ENCODE data around the gene AKTIP.

DNA sequence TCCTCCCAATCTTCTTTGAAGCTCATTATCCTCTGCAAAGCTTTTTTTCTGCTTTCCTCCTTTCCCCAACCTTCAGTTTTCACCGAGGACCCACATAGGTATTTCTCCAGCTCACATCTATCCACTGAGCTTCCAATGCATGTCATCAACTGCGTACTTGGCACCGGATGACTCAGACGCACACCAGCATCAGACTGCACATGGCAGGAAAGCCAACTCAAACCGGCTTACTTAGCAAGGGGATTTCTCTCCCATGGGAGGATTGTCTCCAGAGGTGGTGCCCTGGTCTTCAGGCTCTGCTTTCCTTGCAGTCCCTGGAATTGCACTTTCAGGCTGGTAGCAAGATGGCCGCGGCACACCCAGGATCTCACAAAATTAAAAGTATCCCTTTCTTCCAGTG lies 1.7 kb upstream of the AKTIP start:
- TF ChIP-seq, protein P1, sequence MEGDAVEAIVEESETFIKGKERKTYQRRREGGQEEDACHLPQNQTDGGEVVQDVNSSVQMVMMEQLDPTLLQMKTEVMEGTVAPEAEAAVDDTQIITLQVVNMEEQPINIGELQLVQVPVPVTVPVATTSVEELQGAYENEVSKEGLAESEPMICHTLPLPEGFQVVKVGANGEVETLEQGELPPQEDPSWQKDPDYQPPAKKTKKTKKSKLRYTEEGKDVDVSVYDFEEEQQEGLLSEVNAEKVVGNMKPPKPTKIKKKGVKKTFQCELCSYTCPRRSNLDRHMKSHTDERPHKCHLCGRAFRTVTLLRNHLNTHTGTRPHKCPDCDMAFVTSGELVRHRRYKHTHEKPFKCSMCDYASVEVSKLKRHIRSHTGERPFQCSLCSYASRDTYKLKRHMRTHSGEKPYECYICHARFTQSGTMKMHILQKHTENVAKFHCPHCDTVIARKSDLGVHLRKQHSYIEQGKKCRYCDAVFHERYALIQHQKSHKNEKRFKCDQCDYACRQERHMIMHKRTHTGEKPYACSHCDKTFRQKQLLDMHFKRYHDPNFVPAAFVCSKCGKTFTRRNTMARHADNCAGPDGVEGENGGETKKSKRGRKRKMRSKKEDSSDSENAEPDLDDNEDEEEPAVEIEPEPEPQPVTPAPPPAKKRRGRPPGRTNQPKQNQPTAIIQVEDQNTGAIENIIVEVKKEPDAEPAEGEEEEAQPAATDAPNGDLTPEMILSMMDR (IDR thresholded peaks at IDR 0.05; ENCODE audit: low read depth, low read length), result no peak
- TF ChIP-seq POLR2A (IDR thresholded peaks at IDR 0.05; ENCODE audit: extremely low read depth, insufficient read length) (no peak), MAX (IDR thresholded peaks at IDR 0.05; ENCODE audit: low read depth, low read length) (no peak), MYC (IDR thresholded peaks at IDR 0.05; ENCODE audit: low read depth, low read length) (no peak)

All from NB4 (cell line).